Measurements from ENCODE around the gene ABCD1. TPM values are rescaled to one million over a fixed set of nuclear protein-coding genes. Genes with fewer than 3 reads are reported as not detected.

Gene ABCD1
- polyA plus RNA-seq, 1 donor from 2014 or later: 3.6 TPM

DNA sequence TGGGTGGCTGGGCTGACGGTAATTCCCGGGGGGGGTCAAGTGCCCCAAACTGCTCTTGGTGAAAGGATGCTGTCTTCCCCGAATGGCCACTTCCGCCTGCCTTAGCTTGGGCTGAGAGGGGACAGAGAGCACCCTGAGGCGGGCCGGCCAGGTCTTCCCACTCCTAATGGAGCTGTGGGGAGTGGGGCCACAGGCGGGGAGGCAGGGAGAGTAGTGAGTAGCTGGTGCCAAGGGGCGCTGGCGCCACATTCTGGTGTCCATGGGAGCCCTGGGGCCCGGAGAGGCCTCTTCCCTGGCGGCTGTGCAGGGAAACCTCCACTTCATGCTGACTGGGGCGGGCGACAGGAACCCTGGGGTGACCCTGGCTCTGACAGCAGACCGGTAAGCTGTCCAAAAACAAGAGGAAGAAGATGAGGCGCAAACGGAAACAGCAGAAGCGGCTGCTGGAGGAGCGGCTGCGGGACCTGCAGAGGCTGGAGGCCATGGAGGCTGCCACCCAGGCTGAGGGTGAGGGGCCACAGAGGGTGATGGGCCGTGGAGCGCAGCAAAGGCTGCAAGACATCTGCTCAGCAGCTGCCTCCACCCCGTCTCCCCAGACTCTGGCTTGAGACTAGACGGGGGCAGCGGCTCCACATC, 58.8 kb downstream of the ABCD1 start:
- H3K27me3 Mint-ChIP-seq: peaks cover 8% of the 10 kb centered on the region
- H3K4me1 Mint-ChIP-seq: no peaks in the 10 kb centered on the region
- H3K4me3 Mint-ChIP-seq: no peak overlapping the region
- H3K27ac Mint-ChIP-seq: no peak overlapping the region
- H3K36me3 Mint-ChIP-seq: peaks cover 2% of the 10 kb centered on the region
- H3K9me3 Mint-ChIP-seq: no peaks in the 10 kb centered on the region

DNA sequence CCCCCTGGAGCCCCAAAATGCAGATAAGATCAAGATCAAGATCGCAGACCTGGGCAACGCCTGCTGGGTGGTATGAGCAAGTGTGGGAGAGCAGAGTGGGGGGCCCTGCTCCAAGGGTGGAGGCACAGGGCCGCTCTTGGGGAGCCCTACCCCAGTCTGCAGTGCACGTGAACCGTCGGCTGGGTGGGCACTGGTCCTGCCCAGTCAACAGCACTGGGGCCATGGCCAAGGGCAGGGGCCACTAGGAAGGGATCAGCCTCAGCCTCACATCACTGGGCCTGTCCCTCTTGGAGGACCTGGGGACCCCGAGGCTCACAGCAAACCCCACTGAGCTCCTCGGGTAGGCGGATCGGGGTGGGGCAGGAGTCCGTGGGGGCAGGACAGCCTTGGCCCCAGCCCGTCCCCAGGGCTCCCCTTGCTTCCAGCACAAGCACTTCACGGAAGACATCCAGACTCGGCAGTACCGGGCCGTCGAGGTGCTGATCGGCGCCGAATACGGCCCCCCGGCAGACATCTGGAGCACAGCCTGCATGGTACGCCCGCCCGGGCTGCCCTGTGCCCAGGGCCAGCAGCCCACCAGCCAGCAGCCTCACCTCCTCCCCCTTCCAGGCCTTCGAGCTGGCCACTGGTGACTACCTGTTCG, 59.8 kb downstream of the ABCD1 start:
- Mint-ChIP-seq H3K27ac (peak overlapping the region in 1 of 3 donors; percentile 23), H3K4me1 (no peaks in the 10 kb centered on the region), H3K36me3 (peaks cover 2% of the 10 kb centered on the region), H3K27me3 (peaks cover 8% of the 10 kb centered on the region), H3K9me3 (no peaks in the 10 kb centered on the region), H3K4me3 (no peak overlapping the region)

DNA sequence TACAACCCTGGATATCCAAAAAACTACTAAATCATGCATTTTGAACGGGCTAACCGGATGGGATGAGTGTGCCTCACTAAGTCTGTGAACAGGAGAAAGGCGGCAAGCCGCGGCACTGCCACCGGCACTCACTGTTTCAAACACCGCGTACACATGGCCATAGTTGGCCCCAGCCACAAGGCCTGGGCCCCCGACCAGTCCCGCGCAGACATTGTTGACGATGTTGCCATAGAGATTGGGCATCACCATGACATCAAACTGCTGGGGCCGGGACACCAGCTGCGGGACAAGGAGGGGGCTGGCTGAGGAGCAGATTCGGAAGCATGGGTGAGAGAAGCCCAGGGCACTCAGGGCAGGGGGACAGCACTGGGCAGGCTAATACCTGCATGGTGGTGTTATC, 62.0 kb downstream of the ABCD1 start:
- Mint-ChIP-seq H3K36me3 (peaks cover 2% of the 10 kb centered on the region), H3K9me3 (no peaks in the 10 kb centered on the region), H3K27ac (no peak overlapping the region), H3K4me3 (no peak overlapping the region), H3K4me1 (no peaks in the 10 kb centered on the region), H3K27me3 (peaks cover 2% of the 10 kb centered on the region)

DNA sequence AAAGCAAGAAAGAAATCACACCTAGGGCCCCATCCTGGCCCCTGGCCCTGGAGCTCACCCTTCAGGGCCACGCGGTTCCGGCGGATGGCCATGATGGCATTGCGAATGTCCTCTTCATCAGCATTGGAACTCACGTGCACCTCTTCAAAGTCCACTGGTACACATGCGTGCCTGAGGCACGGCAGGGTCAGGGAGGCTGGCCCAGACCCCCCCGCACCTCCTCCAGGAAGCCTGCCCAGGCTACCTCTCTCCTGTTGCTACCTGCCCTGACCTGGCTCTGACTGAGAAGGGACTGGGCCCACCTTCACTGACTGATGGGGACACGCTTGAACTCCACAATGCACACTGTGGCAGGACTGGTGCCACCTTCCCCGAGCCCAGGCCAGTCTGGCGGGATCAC, 65.0 kb downstream of the ABCD1 start:
- Mint-ChIP-seq H3K4me3 (no peak overlapping the region), H3K27ac (peak overlapping the region in 1 of 3 donors; percentile 71), H3K9me3 (no peaks in the 10 kb centered on the region)

DNA sequence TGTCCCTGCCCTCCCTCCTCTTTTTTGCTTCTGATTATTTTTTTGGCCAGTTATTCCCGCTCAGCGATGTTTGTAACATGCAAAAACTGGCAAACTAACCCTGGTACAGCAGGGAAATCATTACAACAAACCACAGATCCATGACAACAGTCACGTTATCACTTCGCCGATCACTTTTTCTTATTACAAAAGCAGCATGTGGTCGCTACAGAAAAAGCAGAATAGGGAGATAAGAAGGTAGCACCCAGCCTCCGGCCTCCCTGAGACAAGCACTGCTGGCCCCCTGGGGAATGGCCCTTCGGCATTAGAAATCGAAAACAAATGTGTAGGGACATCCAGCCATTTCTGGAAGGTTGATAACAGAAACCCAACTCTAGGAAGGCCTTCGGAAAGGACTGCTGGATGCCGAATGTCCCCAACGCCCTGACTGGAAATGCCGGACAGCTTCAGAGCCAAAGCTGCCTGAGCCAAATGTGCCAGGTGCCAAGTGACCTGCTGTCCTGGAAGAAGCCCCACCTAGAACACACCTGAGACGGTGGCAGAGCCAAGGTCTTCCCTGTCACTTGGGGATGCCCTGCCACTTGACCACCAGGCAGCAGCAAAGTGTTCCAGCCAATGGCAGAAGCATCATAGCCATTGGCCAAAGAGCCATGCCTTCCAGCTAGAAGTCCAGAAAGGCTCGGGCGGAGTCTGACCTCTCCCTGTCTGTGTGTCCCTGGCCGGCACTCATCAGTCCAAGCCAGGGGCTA, 66.6 kb downstream of the ABCD1 start:
- H3K27me3 Mint-ChIP-seq: peaks cover 2% of the 10 kb centered on the region
- no peaks in the 10 kb centered on the region for H3K9me3 Mint-ChIP-seq
- H3K36me3 Mint-ChIP-seq: no peaks in the 10 kb centered on the region
- no peak overlapping the region for H3K27ac Mint-ChIP-seq
- peak overlapping the region in 2 of 4 donors; percentile 3 to 17 for H3K4me3 Mint-ChIP-seq
- H3K4me1 Mint-ChIP-seq: peaks cover 0 to 9% (median 8%) of the 10 kb centered on the region in 3 donors

More for the DNA sequence above, 65.0 kb downstream of the ABCD1 start:
- Mint-ChIP-seq H3K4me1 (peaks cover 0 to 5% (median 3%) of the 10 kb centered on the region in 3 donors), H3K27me3 (peaks cover 2% of the 10 kb centered on the region), H3K36me3 (peaks cover 2% of the 10 kb centered on the region)

DNA sequence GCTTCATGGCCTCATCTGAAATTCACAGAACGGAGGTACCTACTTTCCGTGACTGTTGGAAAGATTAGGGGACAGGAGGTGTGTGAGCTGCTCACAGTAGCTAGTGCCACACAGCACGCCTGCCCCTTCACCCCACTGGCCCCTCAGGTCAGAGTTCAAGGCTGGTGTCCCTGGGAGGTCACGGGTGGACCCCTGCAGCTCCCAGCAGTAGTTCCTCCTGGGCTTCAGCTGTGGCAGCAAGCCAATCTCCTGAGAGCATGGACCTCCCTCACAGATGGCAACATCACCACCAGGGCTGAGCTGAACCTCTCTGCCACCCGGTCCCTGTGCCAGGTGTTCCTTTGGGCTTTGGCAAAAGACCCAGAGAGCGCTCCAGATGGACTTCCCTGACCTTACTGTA, 67.7 kb downstream of the ABCD1 start:
- peaks cover 0 to 11% (median 8%) of the 10 kb centered on the region in 3 donors for H3K4me1 Mint-ChIP-seq
- no peaks in the 10 kb centered on the region for H3K9me3 Mint-ChIP-seq
- H3K27me3 Mint-ChIP-seq: peaks cover 2% of the 10 kb centered on the region
- H3K27ac Mint-ChIP-seq: peak overlapping the region in 1 of 3 donors; percentile 96
- peak overlapping the region in 1 of 4 donors; percentile 83 for H3K4me3 Mint-ChIP-seq
- no peaks in the 10 kb centered on the region for H3K36me3 Mint-ChIP-seq

DNA sequence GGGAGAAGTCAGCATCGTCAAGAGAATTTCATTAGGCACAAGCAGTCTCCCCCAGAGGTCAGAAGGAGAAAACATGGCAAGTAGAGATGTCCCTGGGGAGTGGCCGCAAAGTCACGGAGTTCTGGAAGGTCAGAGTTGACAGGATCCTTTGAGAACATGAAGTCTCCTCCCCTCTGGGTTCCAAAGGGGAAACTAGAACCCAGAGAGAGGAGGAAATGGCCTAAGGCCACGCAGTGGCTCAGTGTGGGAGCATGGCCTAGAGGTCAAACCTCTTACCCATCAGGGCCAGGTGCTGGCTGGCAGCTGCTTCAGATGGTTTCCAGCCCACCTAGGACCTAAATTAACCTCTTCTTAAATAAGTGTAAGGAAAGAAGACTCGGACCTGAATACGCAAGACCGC, 68.6 kb downstream of the ABCD1 start:
- peak overlapping the region in 1 of 3 donors; percentile 96 for H3K27ac Mint-ChIP-seq
- H3K27me3 Mint-ChIP-seq: peaks cover 2% of the 10 kb centered on the region
- H3K9me3 Mint-ChIP-seq: no peaks in the 10 kb centered on the region
- H3K36me3 Mint-ChIP-seq: no peaks in the 10 kb centered on the region
- peaks cover 0 to 11% (median 8%) of the 10 kb centered on the region in 3 donors for H3K4me1 Mint-ChIP-seq
- peak overlapping the region; percentile 83 to 95 (median 90) for H3K4me3 Mint-ChIP-seq

Other genes starting within 250 kb of the ABCD1 start
- gene BGN, start 229.9 kb upstream of the ABCD1 start, polyA plus RNA-seq: not detected
- not detected for gene ATP2B3, start 207.2 kb upstream of the ABCD1 start, polyA plus RNA-seq
- gene CCNQ, start 125.7 kb upstream of the ABCD1 start, polyA plus RNA-seq: 56.1 TPM
- not detected for gene DUSP9, start 77.7 kb upstream of the ABCD1 start, polyA plus RNA-seq
- gene PNCK, start 51.0 kb upstream of the ABCD1 start, polyA plus RNA-seq: not detected
- gene SLC6A8, start 36.9 kb upstream of the ABCD1 start, polyA plus RNA-seq: 0.08 TPM
- gene BCAP31, start 469 bp upstream of the ABCD1 start, polyA plus RNA-seq: 254 TPM
- gene PLXNB3, start 39.4 kb downstream of the ABCD1 start, polyA plus RNA-seq: not detected
- not detected for gene SRPK3, start 56.2 kb downstream of the ABCD1 start, polyA plus RNA-seq
- gene IDH3G, start 69.5 kb downstream of the ABCD1 start, polyA plus RNA-seq: 104 TPM
- gene SSR4, start 69.8 kb downstream of the ABCD1 start, polyA plus RNA-seq: 395 TPM
- 0.15 TPM for gene PDZD4, start 105.7 kb downstream of the ABCD1 start, polyA plus RNA-seq
- gene L1CAM, start 161.3 kb downstream of the ABCD1 start, polyA plus RNA-seq: 1.8 TPM
- not detected for gene AVPR2, start 179.8 kb downstream of the ABCD1 start, polyA plus RNA-seq
- 123 TPM for gene ARHGAP4, start 201.4 kb downstream of the ABCD1 start, polyA plus RNA-seq
- gene NAA10, start 210.2 kb downstream of the ABCD1 start, polyA plus RNA-seq: 91.4 TPM
- 1.2 TPM for gene RENBP, start 219.8 kb downstream of the ABCD1 start, polyA plus RNA-seq
- 12.2 TPM for gene HCFC1, start 247.0 kb downstream of the ABCD1 start, polyA plus RNA-seq
- 7.1 TPM for gene TMEM187, start 247.9 kb downstream of the ABCD1 start, polyA plus RNA-seq